SK-N-MC (cell line): ENCODE measurements around the gene SOX2.
"Not testable (repeated sequence)": the region's sequence is repeated elsewhere in the genome, so short reads cannot be mapped to it uniquely, and the experiment has no call there.

ENCODE experiments used
- EZH2 ChIP-seq: fragments of 200-600 bp; sonication (generic); IDR thresholded peaks from one replicate; pipeline ENCODE4 v1.6.1; 2017; ENCODE audit warnings: antibody characterized with exemption
- POLR2AphosphoS5 ChIP-seq: IDR thresholded peaks from 2 replicates; pipeline ENCODE4 v1.6.1; 2012; ENCODE audit warnings: mild to moderate bottlenecking, low read depth, low read length, borderline replicate concordance

GRCh38 chr3:181764033-181764432, 52.3 kb downstream of the SOX2 start:
- TF ChIP-seq POLR2AphosphoS5, EZH2: not testable (repeated sequence)
